ENCODE measurements around the gene ESYT3. TPM values are rescaled to one million over a fixed set of nuclear protein-coding genes. Genes with fewer than 3 reads are reported as not detected.
"Not testable (repeated sequence)": the region's sequence is repeated elsewhere in the genome, so short reads cannot be mapped to it uniquely, and the experiment has no call there.

The ESYT3 gene
- total RNA-seq, 4 donors from 2014 or later, result 0.57 to 2.9 (median 1.2) TPM

- TF ChIP-seq POLR2A (IDR thresholded peaks at IDR 0.05), result no peak
- TF ChIP-seq CTCF (IDR thresholded peaks at IDR 0.05), result no peak
- peaks cover 0 to 27% (median 6%) of the 10 kb centered on the region in 3 donors for H3K36me3 ChIP-seq
- peaks cover 0 to 10% (median 5%) of the 10 kb centered on the region in 3 donors for H3K9me3 ChIP-seq
- no peak for DNase-seq
- H3K4me1 ChIP-seq, result no peaks in the 10 kb centered on the region
- H3K27ac ChIP-seq, result no peak overlapping the region
- H3K4me3 ChIP-seq, result no peak overlapping the region
- H3K27me3 ChIP-seq, result no peaks in the 10 kb centered on the region
- 85 to 100% methylated on average over 2 of the region's 2 CpGs for WGBS, 2 donors
- intact Hi-C loops (cut with DNase I), result no loop called here
Measured at GRCh38 chr3:138513090-138513843, 78.9 kb downstream of the ESYT3 start.

GRCh38 chr3:138521445-138521844 is 87.0 kb downstream of the ESYT3 start:
- intact Hi-C loops (cut with DNase I); H3K4me3 ChIP-seq; H3K27ac ChIP-seq; DNase-seq; H3K27me3 ChIP-seq; H3K4me1 ChIP-seq: not testable (repeated sequence)
- peaks cover 0 to 16% (median 5%) of the 10 kb centered on the region in 3 donors for H3K9me3 ChIP-seq
- no CpG with 5 or more reads among the region's 23 CpGs for WGBS, 2 donors
- peaks cover 0 to 53% (median 7%) of the 10 kb centered on the region in 3 donors for H3K36me3 ChIP-seq

Other genes with a start within 250 kb of the ESYT3 start
- gene ARMC8, start 247.3 kb upstream of the ESYT3 start, total RNA-seq, result 10 to 100 TPM; 29.7 to 59.3 (median 34.6) TPM
- gene NME9, start 104.8 kb upstream of the ESYT3 start, total RNA-seq, result 1 to 10 TPM in 1 of 4 donors, not detected in 3; 1.3 TPM
- 1 to 10 TPM in 3 of 4 donors, under 1 TPM in 1; 0.72 to 5.9 (median 2.4) TPM for gene MRAS, start 86.0 kb upstream of the ESYT3 start, total RNA-seq
- gene CEP70, start 159.6 kb downstream of the ESYT3 start, total RNA-seq, result 10 to 100 TPM; 11.4 to 43.3 (median 16.1) TPM
- gene FAIM, start 174.2 kb downstream of the ESYT3 start, total RNA-seq, result 10 to 100 TPM in 2 of 4 donors, 1 to 10 TPM in 2; 8.0 to 16.0 (median 11.1) TPM